H9 (cell line): ENCODE data around the gene CLEC11A. TPM values are rescaled to one million over a fixed set of nuclear protein-coding genes. Genes with fewer than 3 reads are reported as not detected.
A peak's percentile ranks its signal among the peaks of the same experiment; 100 is the strongest.
"Not testable (repeated sequence)": the region's sequence is repeated elsewhere in the genome, so short reads cannot be mapped to it uniquely, and the experiment has no call there.

Experiments used
- DNase-seq: peaks from one replicate; pipeline ENCODE4 v3.0.0-alpha.2; 2017
- H2AFZ ChIP-seq: one replicate; pipeline ENCODE4 v1.6.1; 2013; ENCODE audit warnings: mild to moderate bottlenecking, low read length, control low read depth, moderate library complexity
- H2AK5ac ChIP-seq: 2 replicates; pipeline ENCODE4 v1.6.1; 2013; ENCODE audit warnings: low read length, control low read depth, mixed read lengths; ENCODE audit not compliant: insufficient read length
- H2BK120ac ChIP-seq: one replicate; pipeline ENCODE4 v1.6.1; 2013; ENCODE audit warnings: low read depth, mild to moderate bottlenecking, low read length, control low read depth, inconsistent platforms; ENCODE audit not compliant: poor library complexity, severe bottlenecking
- H2BK12ac ChIP-seq: 2 replicates; pipeline ENCODE4 v1.6.1; 2013; ENCODE audit warnings: low read length, control low read depth, mixed read lengths, low read depth; ENCODE audit not compliant: insufficient read length
- H2BK15ac ChIP-seq: 2 replicates; pipeline ENCODE4 v1.6.1; 2013; ENCODE audit warnings: low read depth, low read length, control low read depth
- H2BK20ac ChIP-seq: one replicate; pipeline ENCODE4 v1.6.1; 2013; ENCODE audit warnings: low read depth, mild to moderate bottlenecking, low read length, control low read depth, inconsistent platforms; ENCODE audit not compliant: poor library complexity, severe bottlenecking
- H2BK5ac ChIP-seq: 2 replicates; pipeline ENCODE4 v1.6.1; 2013; ENCODE audit warnings: low read length, control low read depth, mixed read lengths; ENCODE audit not compliant: insufficient read length
- H3K14ac ChIP-seq: 2 replicates; pipeline ENCODE4 v1.6.1; 2013; ENCODE audit warnings: low read length, control low read depth; ENCODE audit not compliant: insufficient read depth
- H3K18ac ChIP-seq: 2 replicates; pipeline ENCODE4 v1.6.1; 2013; ENCODE audit warnings: low read depth, mild to moderate bottlenecking, mixed read lengths, low read length, control low read depth; ENCODE audit not compliant: insufficient read length
- H3K23ac ChIP-seq: 2 replicates; pipeline ENCODE4 v1.6.1; 2013; ENCODE audit warnings: low read length, control low read depth, mixed read lengths, low read depth; ENCODE audit not compliant: insufficient read length
- H3K23me2 ChIP-seq: 2 replicates; pipeline ENCODE4 v1.6.1; 2013; ENCODE audit warnings: low read depth, mild to moderate bottlenecking, mixed read lengths, low read length, control low read depth; ENCODE audit not compliant: insufficient read length, poor library complexity, severe bottlenecking
- H3K27ac ChIP-seq: 2 replicates; pipeline ENCODE4 v1.5.1; 2013; ENCODE audit warnings: low read length, control low read depth, mixed read lengths, low read depth; ENCODE audit not compliant: insufficient read length
- H3K27me3 ChIP-seq: 2 replicates; pipeline ENCODE4 v1.6.1; 2013; ENCODE audit warnings: low read length, control low read depth, inconsistent platforms; ENCODE audit not compliant: insufficient read depth
- H3K4ac ChIP-seq: 2 replicates; pipeline ENCODE4 v1.6.1; 2013; ENCODE audit warnings: low read depth, mild to moderate bottlenecking, control low read depth, inconsistent platforms, low read length, moderate library complexity
- H3K4me1 ChIP-seq: 2 replicates; pipeline ENCODE4 v1.6.1; 2013; ENCODE audit warnings: low read length, control low read depth, inconsistent platforms; ENCODE audit not compliant: insufficient read depth
- H3K4me2 ChIP-seq: 2 replicates; pipeline ENCODE4 v1.6.1; 2013; ENCODE audit warnings: low read length, control low read depth, mixed read lengths; ENCODE audit not compliant: insufficient read length, insufficient read depth
- H3K56ac ChIP-seq: 2 replicates; pipeline ENCODE4 v1.6.1; 2013; ENCODE audit warnings: low read depth, mild to moderate bottlenecking, mixed read lengths, low read length, control low read depth; ENCODE audit not compliant: insufficient read length
- H3K79me1 ChIP-seq: 2 replicates; pipeline ENCODE4 v1.6.1; 2013; ENCODE audit warnings: low read depth, mild to moderate bottlenecking, moderate library complexity, low read length, control low read depth, inconsistent platforms; ENCODE audit not compliant: insufficient read depth, poor library complexity, severe bottlenecking
- H3K79me2 ChIP-seq: 2 replicates; pipeline ENCODE4 v1.6.1; 2013; ENCODE audit warnings: low read length, control low read depth, inconsistent platforms; ENCODE audit not compliant: insufficient read depth
- H3K9ac ChIP-seq: 2 replicates; pipeline ENCODE4 v1.6.1; 2013; ENCODE audit warnings: low read length, control low read depth, mixed read lengths; ENCODE audit not compliant: insufficient read length; ENCODE audit errors: extremely low read depth
- H3K9me3 ChIP-seq: one replicate; pipeline ENCODE4 v1.6.1; 2013; ENCODE audit warnings: low read depth, low read length, inconsistent platforms; ENCODE audit not compliant: control insufficient read depth
- H3T11ph ChIP-seq: one replicate; pipeline ENCODE4 v1.6.1; 2013; ENCODE audit warnings: mild to moderate bottlenecking, low read length, control low read depth, inconsistent platforms
- H4K20me1 ChIP-seq: one replicate; pipeline ENCODE4 v1.6.1; 2013; ENCODE audit not compliant: control insufficient read depth, insufficient read length, insufficient read depth
- H4K5ac ChIP-seq: 2 replicates; pipeline ENCODE4 v1.6.1; 2013; ENCODE audit warnings: low read depth, mild to moderate bottlenecking, mixed read lengths, low read length, control low read depth; ENCODE audit not compliant: insufficient read length
- H4K8ac ChIP-seq: replicated peaks from 2 replicates; pipeline ENCODE4 v1.6.1; 2013; ENCODE audit warnings: low read length, control low read depth, mixed read lengths, low read depth; ENCODE audit not compliant: insufficient read length
- H4K91ac ChIP-seq: 2 replicates; pipeline ENCODE4 v1.6.1; 2013; ENCODE audit warnings: low read depth, mild to moderate bottlenecking, moderate library complexity, mixed read lengths, low read length, control low read depth; ENCODE audit not compliant: insufficient read length
- H3K27ac Mint-ChIP-seq, 3 experiments: 2 replicates in 2 of 3; 3 replicates in 1 of 3; pipeline ENCODE4 v1.8.0; 2020 to 2021; ENCODE audit warnings: mixed read lengths in 3 of 3, mild to moderate bottlenecking in 1 of 3, moderate library complexity in 1 of 3
- H3K27me3 Mint-ChIP-seq: 2 replicates; pipeline ENCODE4 v1.8.0; 2021; ENCODE audit warnings: low read depth, mild to moderate bottlenecking, moderate library complexity, mixed read lengths
- H3K36me3 Mint-ChIP-seq, 3 experiments: 2 replicates in 2 of 3; 3 replicates in 1 of 3; pipeline ENCODE4 v1.8.0; 2020 to 2021; ENCODE audit warnings: low read depth in 3 of 3, mixed read lengths in 3 of 3; ENCODE audit not compliant: insufficient read depth in 1 of 3
- H3K4me1 Mint-ChIP-seq, 2 experiments: 2 replicates each; pipeline ENCODE4 v1.8.0; 2020; ENCODE audit warnings: mixed read lengths in 2 of 2
- H3K4me3 Mint-ChIP-seq, 2 experiments: 2 replicates in 1 of 2; 3 replicates in 1 of 2; pipeline ENCODE4 v1.8.0; 2020 to 2021; ENCODE audit warnings: mild to moderate bottlenecking in 2 of 2, mixed read lengths in 2 of 2, moderate library complexity in 1 of 2
- H3K9me3 Mint-ChIP-seq, 2 experiments: 2 replicates in 1 of 2; 3 replicates in 1 of 2; pipeline ENCODE4 v1.8.0; 2020; ENCODE audit warnings: mild to moderate bottlenecking in 2 of 2, mixed read lengths in 2 of 2, moderate library complexity in 1 of 2
- CTCF ChIP-seq: fragments of 200-600 bp; sonication (generic); conservative IDR thresholded peaks from 3 replicates; pipeline ENCODE4 v1.8.0; 2021; ENCODE audit warnings: antibody characterized with exemption, mild to moderate bottlenecking
- WGBS: extraction: QIAGEN DNeasy Blood & Tissue Kit; methylation state at CpG from one replicate; pipeline ENCODE4 v1.1.7; 2013; ENCODE audit warnings: missing lambda C conversion rate, low lambda C conversion rate, mixed read lengths; ENCODE audit not compliant: insufficient read length; ENCODE audit errors: extremely low coverage; 5-methylcytosine and 5-hydroxymethylcytosine counted together
- total RNA-seq: library from RNA; stranded (reverse); gene quantifications from 2 replicates; pipeline ENCODE4 v1.2.1, GENCODE V29; 2021

Gene CLEC11A
- total RNA-seq, 1 experiment from 2014 or later: 3.9 TPM

GRCh38 chr19:50764409-50764808 lies 41.2 kb downstream of the CLEC11A start:
- peaks cover 37% of the 10 kb centered on the region for H3K27me3 Mint-ChIP-seq
- peaks cover 0 to 14% of the 10 kb centered on the region in 2 experiments; a peak in 3 of 4 replicates for H3K4me1 Mint-ChIP-seq
- Histone ChIP-seq H3K4me2 (no peak overlapping the region), H3K23me2 (no peaks in the 10 kb centered on the region), H4K20me1 (no peaks in the 10 kb centered on the region), H3K9ac (no peak overlapping the region), H2BK20ac (no peak overlapping the region), H3K79me1 (no peaks in the 10 kb centered on the region), H3K4ac (no peak overlapping the region), H3K14ac (no peak overlapping the region), H3K56ac (no peak overlapping the region), H3K9me3 (no peaks in the 10 kb centered on the region), H2BK12ac (no peak overlapping the region), H3K27ac (no peak overlapping the region), H2BK15ac (no peak overlapping the region), H2BK120ac (no peak overlapping the region), H3K79me2 (no peaks in the 10 kb centered on the region), H3K18ac (no peak overlapping the region), H2AK5ac (no peak overlapping the region), H4K91ac (no peak overlapping the region), H3K4me1 (no peaks in the 10 kb centered on the region), H4K5ac (no peak overlapping the region), H3K27me3 (no peaks in the 10 kb centered on the region), H2BK5ac (no peak overlapping the region), H3K23ac (no peak overlapping the region), H2AFZ (no peak overlapping the region), H3T11ph (no peak overlapping the region), H4K8ac (no peak overlapping the region)
- H3K4me3 Mint-ChIP-seq: no peak overlapping the region
- H3K36me3 Mint-ChIP-seq: peaks cover 0 to 4% (median 2%) of the 10 kb centered on the region in 3 experiments; a peak in 2 of 7 replicates
- DNase-seq: no peak
- peaks cover 4 to 5% of the 10 kb centered on the region in 2 experiments; a peak in 3 of 5 replicates for H3K9me3 Mint-ChIP-seq
- WGBS: no CpG with 5 or more reads among the region's 7 CpGs
- TF ChIP-seq CTCF: no peak
- H3K27ac Mint-ChIP-seq: peak overlapping the region in 1 of 3 experiments; percentile 27; a peak in 1 of 7 replicates

- Mint-ChIP-seq H3K4me1 (peaks cover 0 to 12% of the 10 kb centered on the region in 2 experiments; a peak in 3 of 4 replicates), H3K27me3 (peaks cover 34% of the 10 kb centered on the region)
- not testable (repeated sequence) for H3K9ac ChIP-seq, H2BK15ac ChIP-seq, H3K27ac Mint-ChIP-seq, H3K79me1 ChIP-seq, H3K36me3 Mint-ChIP-seq, H3K27me3 ChIP-seq, H3K9me3 Mint-ChIP-seq, H2AK5ac ChIP-seq, H2BK12ac ChIP-seq, H3K79me2 ChIP-seq, H2BK5ac ChIP-seq, H2AFZ ChIP-seq, H3T11ph ChIP-seq, H2BK120ac ChIP-seq, H3K9me3 ChIP-seq, H3K27ac ChIP-seq, H3K4me1 ChIP-seq, H3K4me2 ChIP-seq, H2BK20ac ChIP-seq, H4K20me1 ChIP-seq, H3K23me2 ChIP-seq, H4K8ac ChIP-seq, H3K4me3 Mint-ChIP-seq, H3K23ac ChIP-seq, H3K14ac ChIP-seq, H3K56ac ChIP-seq, H4K91ac ChIP-seq, H3K4ac ChIP-seq, H4K5ac ChIP-seq, H3K18ac ChIP-seq, DNase-seq
- WGBS: no CpG with 5 or more reads among the region's 12 CpGs
Measured at GRCh38 chr19:50766746-50767145, 43.6 kb downstream of the CLEC11A start.
